Smooth muscle cell of the pulmonary artery (primary cell): ENCODE data around the gene RAG1. TPM values are rescaled to one million over a fixed set of nuclear protein-coding genes. Genes with fewer than 3 reads are reported as not detected.

Source experiments
- total RNA-seq: library from RNA; depleted of rRNA; stranded (reverse); fragments of >200 nt; gene quantifications from 2 replicates; pipeline ENCODE4 v1.2.3, GENCODE V29; 2014

The RAG1 gene
- 0.33 and 0.65 TPM in 2 replicates for total RNA-seq

DNA sequence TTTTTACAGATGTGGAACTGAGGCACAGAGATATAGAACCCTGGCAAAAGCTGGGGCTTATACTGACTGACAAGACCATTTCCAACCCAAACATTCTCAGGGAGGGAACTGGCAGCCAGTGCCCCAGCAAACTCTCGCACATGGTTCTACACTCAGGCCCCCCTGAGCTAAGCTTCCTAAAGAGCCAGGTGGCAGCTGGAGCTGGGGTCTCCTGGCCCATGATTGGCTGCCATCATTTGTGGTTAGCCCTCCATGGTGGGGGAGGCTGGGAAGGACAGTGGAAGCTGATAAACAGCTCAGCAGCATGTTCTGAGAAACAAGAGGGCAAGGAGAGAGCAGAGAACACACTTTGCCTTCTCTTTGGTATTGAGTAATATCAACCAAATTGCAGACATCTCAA is at the start of gene RAG1:
Gene RAG1, plus strand, starts transcription at position 314 of the 400 bp plus-strand sequence. CDS start 5,298 bp downstream, outside the sequence.

DNA sequence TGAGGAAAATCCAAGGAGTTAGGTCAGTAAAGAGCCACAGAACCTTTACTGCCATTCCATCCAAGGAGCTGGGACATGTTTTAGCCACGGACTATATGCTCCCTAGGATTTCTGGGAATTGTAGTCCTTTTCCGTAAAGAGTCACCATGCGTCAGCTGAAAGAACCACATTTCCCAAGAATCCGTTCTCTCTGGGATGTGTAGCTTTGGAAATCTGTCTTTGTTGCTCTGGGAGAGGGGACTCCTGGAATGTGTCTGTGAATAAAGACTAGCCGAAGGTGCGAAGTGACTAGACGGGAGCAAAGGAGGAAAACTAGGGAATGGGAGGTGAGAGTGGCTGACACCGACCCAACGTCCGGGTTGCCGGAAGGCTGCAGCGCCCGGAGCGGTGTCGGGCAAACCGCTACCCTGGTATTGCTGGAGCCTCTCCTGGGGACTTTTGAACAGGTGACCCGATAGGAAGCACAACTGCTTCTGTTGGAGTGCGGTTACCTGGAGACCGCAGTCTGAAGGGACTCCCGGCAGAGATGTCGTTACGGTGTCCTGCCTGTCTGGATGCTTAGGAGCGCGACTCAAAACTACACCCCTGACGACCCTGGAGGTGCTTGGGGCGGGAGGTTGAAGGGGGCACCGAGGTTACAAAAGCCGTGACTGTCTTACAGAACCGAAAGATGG is 26.6 kb downstream of the RAG1 start, which contains the start of gene IFTAP:
Gene IFTAP, plus strand, starts transcription at position 187 of the 674 bp plus-strand sequence. CDS start 15,602 bp downstream, outside the sequence.

DNA sequence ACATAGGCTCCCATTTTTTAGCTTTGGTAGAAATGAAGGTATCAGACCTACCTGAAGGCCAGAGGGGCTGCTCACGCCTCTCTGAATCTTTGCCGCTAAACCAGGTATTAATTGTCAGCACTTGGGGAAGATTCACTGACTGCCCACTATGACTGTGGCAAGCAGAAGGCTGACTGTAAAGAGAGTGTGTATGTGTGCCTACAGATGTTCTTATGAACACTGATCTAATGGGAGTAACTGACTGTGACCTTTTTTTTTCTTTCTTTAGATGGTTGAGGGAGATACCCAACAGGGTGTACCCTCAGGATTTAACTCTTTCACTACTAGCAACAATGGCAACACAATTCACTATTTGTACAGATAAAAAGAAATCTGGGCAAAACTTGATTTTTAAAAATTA is 30.2 kb downstream of the RAG1 start, which contains the start of gene RAG2:
Gene RAG2, minus strand, starts transcription at position 186 of the 400 bp plus-strand sequence. CDS start 4,068 bp downstream, outside the sequence.

Other genes starting within 250 kb of the RAG1 start
- 8.8 and 9.2 TPM in 2 replicates for gene TRAF6, start 57.7 kb upstream of the RAG1 start, total RNA-seq
- gene IFTAP, start 26.5 kb downstream of the RAG1 start, total RNA-seq: 18.5 and 23.7 TPM in 2 replicates
- gene RAG2, start 30.2 kb downstream of the RAG1 start, total RNA-seq: not detected in 2 replicates